ENCODE results near the gene HSPBAP1.
A peak's percentile ranks its signal among the peaks of the same experiment; 100 is the strongest.

The HSPBAP1 gene

GRCh38 chr3:122697952-122698620 lies 95.5 kb downstream of the HSPBAP1 start:
- no peak for DNase-seq (ENCODE audit: insufficient read length)
- FAIRE-seq, result peak; percentile 98
- TF ChIP-seq POLR2A (IDR thresholded peaks at IDR 0.05; ENCODE audit: low read depth, low read length) (no peak), POLR2AphosphoS5 (IDR thresholded peaks at IDR 0.05; ENCODE audit: low read depth, low read length) (no peak), TAF1 (IDR thresholded peaks at IDR 0.05; ENCODE audit: borderline replicate concordance, low read depth, low read length) (no peak)

- TF ChIP-seq POLR2A (IDR thresholded peaks at IDR 0.05; ENCODE audit: low read depth, low read length), result peak; percentile 27; the same call in 1 of the 2 replicates
- TF ChIP-seq TAF1 (IDR thresholded peaks at IDR 0.05; ENCODE audit: borderline replicate concordance, low read depth, low read length), result no peak
- TF ChIP-seq POLR2AphosphoS5 (IDR thresholded peaks at IDR 0.05; ENCODE audit: low read depth, low read length), result no peak
- DNase-seq (ENCODE audit: insufficient read length) (no peak), FAIRE-seq (peak; percentile 66)
Measured at GRCh38 chr3:122695927-122696561, 97.6 kb downstream of the HSPBAP1 start.

- TF ChIP-seq POLR2AphosphoS5 (IDR thresholded peaks at IDR 0.05; ENCODE audit: low read depth, low read length) (peak; percentile 84), POLR2A (IDR thresholded peaks at IDR 0.05; ENCODE audit: low read depth, low read length) (peak; percentile 56), TAF1 (IDR thresholded peaks at IDR 0.05; ENCODE audit: borderline replicate concordance, low read depth, low read length) (no peak)
- FAIRE-seq, result peak; percentile 95
Measured at GRCh38 chr3:122694966-122695365, 98.7 kb downstream of the HSPBAP1 start.

GRCh38 chr3:122692674-122693073 lies 101.0 kb downstream of the HSPBAP1 start:
- DNase-seq (ENCODE audit: insufficient read length) (no peak), FAIRE-seq (no peak)
- TF ChIP-seq POLR2A (IDR thresholded peaks at IDR 0.05; ENCODE audit: low read depth, low read length) (no peak), POLR2AphosphoS5 (IDR thresholded peaks at IDR 0.05; ENCODE audit: low read depth, low read length) (no peak), TAF1 (IDR thresholded peaks at IDR 0.05; ENCODE audit: borderline replicate concordance, low read depth, low read length) (no peak)

More at GRCh38 chr3:122694966-122695365, 98.7 kb downstream of the HSPBAP1 start:
- no peak for DNase-seq (ENCODE audit: insufficient read length)

GRCh38 chr3:122691195-122691594 lies 102.4 kb downstream of the HSPBAP1 start:
- TF ChIP-seq TAF1 (IDR thresholded peaks at IDR 0.05; ENCODE audit: borderline replicate concordance, low read depth, low read length) (no peak), POLR2A (IDR thresholded peaks at IDR 0.05; ENCODE audit: low read depth, low read length) (no peak), POLR2AphosphoS5 (IDR thresholded peaks at IDR 0.05; ENCODE audit: low read depth, low read length) (no peak)
- peak; percentile 86 for FAIRE-seq
- DNase-seq (ENCODE audit: insufficient read length), result no peak

GRCh38 chr3:122690096-122690495 lies 103.5 kb downstream of the HSPBAP1 start:
- FAIRE-seq (no peak), DNase-seq (ENCODE audit: insufficient read length) (no peak)
- no peak for TF ChIP-seq POLR2AphosphoS5 (IDR thresholded peaks at IDR 0.05; ENCODE audit: low read depth, low read length)
- TF ChIP-seq TAF1 (IDR thresholded peaks at IDR 0.05; ENCODE audit: borderline replicate concordance, low read depth, low read length), result no peak
- TF ChIP-seq POLR2A (IDR thresholded peaks at IDR 0.05; ENCODE audit: low read depth, low read length), result no peak
